ENCODE data around the gene ABCB11. TPM values are rescaled to one million over a fixed set of nuclear protein-coding genes. Genes with fewer than 3 reads are reported as not detected.
"Not testable (repeated sequence)": the region's sequence is repeated elsewhere in the genome, so short reads cannot be mapped to it uniquely, and the experiment has no call there.

ABCB11 gene
- polyA plus RNA-seq, 5 donors: 0.03 to 0.21 (median 0.14) TPM; not detected in 2

DNA sequence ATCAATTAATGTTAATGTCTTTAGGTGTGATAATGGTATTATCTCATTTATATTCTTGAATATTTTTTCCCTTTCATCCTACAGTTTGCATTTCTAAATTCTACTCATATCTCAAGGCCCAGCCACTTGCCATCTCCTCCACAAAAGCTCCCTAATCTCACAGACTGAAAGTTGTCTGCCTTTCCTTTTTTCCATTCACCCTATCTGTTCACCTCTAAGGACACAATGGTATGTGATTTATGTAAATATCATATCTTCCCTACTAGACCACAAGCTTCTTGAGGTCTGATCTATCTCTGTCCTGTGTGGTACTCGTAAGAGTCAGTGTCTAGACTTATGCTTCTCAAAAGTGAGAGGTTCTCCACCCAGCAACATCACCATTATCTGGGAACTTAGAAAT, 137.0 kb downstream of the ABCB11 start:
- DNase-seq: no peak

GRCh38 chr2:168892327-168892726, 138.8 kb downstream of the ABCB11 start:
- no peak for DNase-seq

DNA sequence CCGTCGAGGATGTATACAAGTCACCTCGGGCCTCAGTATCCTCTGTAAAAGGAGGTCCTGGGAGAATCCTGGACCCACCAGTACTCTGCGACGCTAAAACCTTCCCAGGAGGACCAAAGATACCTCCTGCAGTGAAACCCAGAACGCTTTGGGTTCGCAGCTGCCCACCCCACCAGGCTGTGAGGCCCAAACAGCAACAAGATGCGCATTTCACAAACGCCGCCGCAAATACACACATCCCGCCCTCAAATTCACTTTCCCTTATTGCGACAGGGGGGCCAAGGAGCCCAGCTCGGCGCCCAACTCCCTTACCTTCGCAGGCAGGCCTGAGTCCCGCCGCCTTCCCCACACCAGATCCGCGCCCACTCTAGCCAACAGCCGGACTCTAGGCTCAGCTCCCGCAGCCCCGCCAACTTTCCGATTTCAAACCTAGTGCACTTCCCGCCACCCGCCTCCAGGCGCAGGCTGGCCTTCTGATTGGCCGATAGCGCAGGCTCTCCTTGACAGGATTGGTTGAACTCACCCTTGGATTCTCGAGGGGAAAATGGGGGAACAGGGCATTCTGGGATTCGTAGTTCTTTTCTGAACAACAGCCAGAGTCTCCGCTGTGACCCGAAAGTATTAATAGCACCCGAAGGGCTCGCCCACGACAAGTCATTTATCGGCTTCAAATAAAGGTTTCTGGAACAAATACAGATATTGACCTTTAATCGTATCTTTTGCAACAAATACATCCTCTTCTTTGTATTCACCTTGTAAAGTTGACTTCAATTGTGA, 140.9 kb downstream of the ABCB11 start, which contains the start of gene SPC25:
Gene SPC25, minus strand, starts transcription at position 425 of the 777 bp plus-strand sequence. CDS start 911 bp downstream, outside the sequence.
- peak; percentile 81 to 89 for DNase-seq

DNA sequence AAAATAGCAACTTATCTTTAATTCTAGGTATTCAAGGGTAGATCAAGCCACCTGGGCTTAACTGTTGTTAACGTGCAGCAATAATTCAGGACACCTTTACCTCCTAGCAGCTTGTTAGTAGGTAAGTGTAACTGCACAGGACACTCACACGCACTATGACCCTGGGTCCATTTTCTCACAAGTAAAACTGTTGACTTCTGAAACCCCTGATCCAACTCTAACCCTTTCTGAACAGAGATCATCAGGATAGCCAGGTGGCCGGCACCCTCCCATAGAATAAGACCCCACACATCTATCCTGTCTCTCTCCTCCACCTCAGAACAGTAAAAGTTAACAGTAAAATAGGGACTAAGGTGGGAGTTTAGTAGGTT, 141.5 kb downstream of the ABCB11 start:
- no peak for DNase-seq

DNA sequence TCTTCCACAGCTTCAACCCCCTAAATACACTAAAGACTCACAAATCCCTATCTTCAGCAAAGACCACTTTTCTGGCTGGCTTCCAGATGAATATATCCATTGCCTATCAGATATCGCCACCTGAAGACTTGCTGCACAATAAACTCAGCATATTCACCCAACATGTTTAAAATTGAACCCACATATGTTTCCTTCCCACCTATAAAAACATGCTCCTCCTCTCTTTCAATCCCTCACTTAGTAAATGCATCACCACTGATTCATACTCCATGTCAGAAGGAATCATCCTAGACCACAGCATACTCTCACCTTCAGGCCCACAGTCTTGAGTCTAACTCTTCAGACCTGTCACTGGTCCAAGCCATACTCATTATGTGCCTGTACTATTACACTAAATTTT, 146.1 kb downstream of the ABCB11 start:
- no peak for DNase-seq

- not testable (repeated sequence) for DNase-seq
Observed at GRCh38 chr2:168882163-168882562, 149.0 kb downstream of the ABCB11 start.

DNA sequence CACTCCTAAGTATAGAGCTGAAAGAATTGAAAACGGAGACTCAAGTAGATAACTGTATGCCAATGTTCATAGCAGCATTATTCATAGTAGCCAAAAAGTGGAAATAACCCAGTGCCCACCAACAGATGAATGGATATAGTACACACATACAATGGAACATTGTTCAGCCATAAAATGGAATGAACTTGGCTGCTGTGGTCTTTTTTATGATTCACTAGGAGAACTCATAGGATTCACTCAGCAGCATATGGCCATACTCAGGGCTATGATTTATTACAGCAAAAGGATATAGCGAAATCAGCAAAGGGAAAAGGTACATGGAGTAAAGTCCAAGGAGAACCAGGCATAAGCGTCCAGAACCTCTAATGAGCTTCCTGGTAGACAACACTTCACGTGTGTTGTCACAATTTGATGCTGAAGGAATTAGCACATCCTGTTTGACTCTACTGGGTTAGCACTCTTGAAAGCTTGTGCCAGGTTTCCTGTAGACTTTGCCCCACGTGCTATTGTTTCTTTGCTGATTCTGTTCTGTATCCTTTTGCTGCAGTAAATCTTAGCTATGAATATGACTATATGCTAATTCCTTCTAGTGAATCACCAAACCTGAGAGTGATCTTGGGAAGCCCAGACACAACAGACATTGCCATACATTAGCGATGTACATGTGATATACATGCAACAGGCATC, 156.6 kb downstream of the ABCB11 start:
- no peak for DNase-seq

- not testable (repeated sequence) for DNase-seq
Observed at GRCh38 chr2:168870824-168871223, 160.3 kb downstream of the ABCB11 start.

Other genes with a start within 250 kb of the ABCB11 start
- gene NOSTRIN, start 228.7 kb downstream of the ABCB11 start, polyA plus RNA-seq (ENCODE audit: insufficient read depth in 1 of 5, insufficient read length in 5 of 5, low replicate concordance in 1 of 5): 10 to 100 TPM; 32.6 to 54.7 (median 39.0) TPM
- 10 to 100 TPM; 10.3 to 32.6 (median 21.0) TPM for gene SPC25, start 140.9 kb downstream of the ABCB11 start, polyA plus RNA-seq (ENCODE audit: insufficient read depth in 1 of 5, insufficient read length in 5 of 5, low replicate concordance in 1 of 5)
- under 1 TPM in 2 of 5 donors, not detected in 3; 0.09 to 0.19 TPM for gene G6PC2, start 130.0 kb downstream of the ABCB11 start, polyA plus RNA-seq (ENCODE audit: insufficient read depth in 1 of 5, insufficient read length in 5 of 5, low replicate concordance in 1 of 5)
- under 1 TPM; 0.28 to 0.97 (median 0.53) TPM for gene DHRS9, start 38.2 kb upstream of the ABCB11 start, polyA plus RNA-seq (ENCODE audit: insufficient read depth in 1 of 5, insufficient read length in 5 of 5, low replicate concordance in 1 of 5)

All from right lung (tissue), 5 donors.